Activated naive CD4-positive, alpha-beta T cell treated with anti-CD3 and anti-CD28 coated beads, Interleukin-2, amount 10 ng/mL, durations not matched to agents 7 days and 5 days (primary cell): ENCODE data around the gene LIN7A.

ENCODE experiments used
- CTCF ChIA-PET: fragments of 350-600 bp; sonication (Branson Sonifier 250); formaldehyde crosslinking; loops from one replicate; lab custom pipeline; 2021; ENCODE audit warnings: antibody characterized with exemption; lab: Charles Lee
- DNase-seq: peaks from one replicate; pipeline ENCODE4 v3.0.0-alpha.2; 2020
- H3K27ac Mint-ChIP-seq: one replicate; pipeline ENCODE4 v1.8.0; 2021; ENCODE audit warnings: mild to moderate bottlenecking, moderate library complexity, mixed read lengths
- H3K27me3 Mint-ChIP-seq: one replicate; pipeline ENCODE4 v1.8.0; 2021; ENCODE audit warnings: mild to moderate bottlenecking, mixed read lengths
- H3K36me3 Mint-ChIP-seq: one replicate; pipeline ENCODE4 v1.8.0; 2021; ENCODE audit warnings: mixed read lengths
- H3K4me1 Mint-ChIP-seq: one replicate; pipeline ENCODE4 v1.8.0; 2021; ENCODE audit warnings: mixed read lengths
- H3K4me3 Mint-ChIP-seq: one replicate; pipeline ENCODE4 v1.8.0; 2021; ENCODE audit warnings: mild to moderate bottlenecking, moderate library complexity, mixed read lengths
- H3K9me3 Mint-ChIP-seq: one replicate; pipeline ENCODE4 v1.8.0; 2021; ENCODE audit warnings: mixed read lengths

LIN7A gene

GRCh38 chr12:80937391-80938238, at the start of gene LIN7A:
Gene LIN7A (minus strand): TSS chr12:80937934. CDS start chr12:80937722, 212 bp downstream.
- H3K9me3 Mint-ChIP-seq, result no peaks in the 10 kb centered on the region
- CTCF ChIA-PET, result no interaction called here

GRCh38 chr12:80986224-80986623, 48.5 kb upstream of the LIN7A start:
- Mint-ChIP-seq H3K27me3 (no peaks in the 10 kb centered on the region), H3K4me1 (no peaks in the 10 kb centered on the region), H3K36me3 (no peaks in the 10 kb centered on the region), H3K9me3 (peaks cover 2% of the 10 kb centered on the region), H3K27ac (no peak overlapping the region), H3K4me3 (no peak overlapping the region)
- CTCF ChIA-PET, result no interaction called here
- no peak for DNase-seq

More at GRCh38 chr12:80937391-80938238, at the start of gene LIN7A:
- Mint-ChIP-seq H3K4me3 (no peak within 1 kb of the TSS), H3K27ac (no peak within 1 kb of the TSS), H3K4me1 (peaks cover 6% of the 10 kb centered on the region), H3K36me3 (no peaks in the 10 kb centered on the region), H3K27me3 (peaks cover 29% of the 10 kb centered on the region)
- no peak for DNase-seq

- H3K27ac Mint-ChIP-seq, result no peak overlapping the region
- H3K27me3 Mint-ChIP-seq, result no peaks in the 10 kb centered on the region
- no peaks in the 10 kb centered on the region for H3K36me3 Mint-ChIP-seq
- H3K9me3 Mint-ChIP-seq, result peaks cover 4% of the 10 kb centered on the region
- no peaks in the 10 kb centered on the region for H3K4me1 Mint-ChIP-seq
- CTCF ChIA-PET, result no interaction called here
- no peak for DNase-seq
- H3K4me3 Mint-ChIP-seq, result no peak overlapping the region
These were observed 42.1 kb upstream of the LIN7A start for GRCh38 chr12:80979816-80980215.

GRCh38 chr12:80979251-80979650, 41.5 kb upstream of the LIN7A start:
- DNase-seq, result no peak
- Mint-ChIP-seq H3K27me3 (no peaks in the 10 kb centered on the region), H3K27ac (no peak overlapping the region)

GRCh38 chr12:80977346-80977745, 39.6 kb upstream of the LIN7A start:
- CTCF ChIA-PET, result no interaction called here
- H3K4me3 Mint-ChIP-seq, result no peak overlapping the region
- H3K36me3 Mint-ChIP-seq, result no peaks in the 10 kb centered on the region
- H3K4me1 Mint-ChIP-seq, result no peaks in the 10 kb centered on the region
- H3K27me3 Mint-ChIP-seq, result no peaks in the 10 kb centered on the region
- no peak for DNase-seq
- H3K9me3 Mint-ChIP-seq, result peaks cover 2% of the 10 kb centered on the region
- H3K27ac Mint-ChIP-seq, result no peak overlapping the region

More at GRCh38 chr12:80979251-80979650, 41.5 kb upstream of the LIN7A start:
- Mint-ChIP-seq H3K36me3 (no peaks in the 10 kb centered on the region), H3K9me3 (peaks cover 4% of the 10 kb centered on the region), H3K4me1 (no peaks in the 10 kb centered on the region), H3K4me3 (no peak overlapping the region)
- CTCF ChIA-PET, result no interaction called here

GRCh38 chr12:80968326-80968725, 30.6 kb upstream of the LIN7A start:
- Mint-ChIP-seq H3K27me3 (no peaks in the 10 kb centered on the region), H3K36me3 (no peaks in the 10 kb centered on the region), H3K27ac (no peak overlapping the region), H3K9me3 (no peaks in the 10 kb centered on the region), H3K4me1 (no peaks in the 10 kb centered on the region), H3K4me3 (no peak overlapping the region)
- CTCF ChIA-PET, result no interaction called here
- no peak for DNase-seq

GRCh38 chr12:80967565-80967964, 29.8 kb upstream of the LIN7A start:
- DNase-seq, result no peak
- CTCF ChIA-PET, result no interaction called here
- Mint-ChIP-seq H3K27ac (no peak overlapping the region), H3K27me3 (no peaks in the 10 kb centered on the region), H3K36me3 (no peaks in the 10 kb centered on the region), H3K4me1 (no peaks in the 10 kb centered on the region), H3K9me3 (no peaks in the 10 kb centered on the region), H3K4me3 (no peak overlapping the region)

- Mint-ChIP-seq H3K27ac (no peak overlapping the region), H3K4me3 (no peak overlapping the region), H3K27me3 (no peaks in the 10 kb centered on the region), H3K9me3 (no peaks in the 10 kb centered on the region), H3K4me1 (no peaks in the 10 kb centered on the region), H3K36me3 (no peaks in the 10 kb centered on the region)
- no peak for DNase-seq
- CTCF ChIA-PET, result no interaction called here
These were observed 28.3 kb upstream of the LIN7A start for GRCh38 chr12:80966001-80966400.

GRCh38 chr12:80958162-80958561, 20.4 kb upstream of the LIN7A start:
- no peaks in the 10 kb centered on the region for H3K4me1 Mint-ChIP-seq
- CTCF ChIA-PET, result no interaction called here
- H3K27me3 Mint-ChIP-seq, result no peaks in the 10 kb centered on the region
- no peaks in the 10 kb centered on the region for H3K9me3 Mint-ChIP-seq
- no peak for DNase-seq
- no peak overlapping the region for H3K4me3 Mint-ChIP-seq
- no peaks in the 10 kb centered on the region for H3K36me3 Mint-ChIP-seq
- no peak overlapping the region for H3K27ac Mint-ChIP-seq

GRCh38 chr12:80954857-80955520, 17.3 kb upstream of the LIN7A start:
- no peak for DNase-seq
- Mint-ChIP-seq H3K27me3 (no peaks in the 10 kb centered on the region), H3K36me3 (no peaks in the 10 kb centered on the region), H3K9me3 (no peaks in the 10 kb centered on the region), H3K27ac (no peak overlapping the region), H3K4me3 (no peak overlapping the region), H3K4me1 (no peaks in the 10 kb centered on the region)
- CTCF ChIA-PET, result no interaction called here

- Mint-ChIP-seq H3K36me3 (no peaks in the 10 kb centered on the region), H3K27ac (no peak overlapping the region), H3K9me3 (no peaks in the 10 kb centered on the region), H3K27me3 (no peaks in the 10 kb centered on the region), H3K4me3 (no peak overlapping the region), H3K4me1 (no peaks in the 10 kb centered on the region)
- CTCF ChIA-PET, result no interaction called here
- DNase-seq, result no peak
These were observed 14.7 kb upstream of the LIN7A start for GRCh38 chr12:80952443-80952842.

- no peak overlapping the region for H3K27ac Mint-ChIP-seq
- no peaks in the 10 kb centered on the region for H3K27me3 Mint-ChIP-seq
- CTCF ChIA-PET, result interaction anchor here (0.6 kb wide), 1 partner anchor 56 kb away, joined by 3 read pairs; no protein-coding TSS in a partner anchor
- H3K9me3 Mint-ChIP-seq, result no peaks in the 10 kb centered on the region
- no peak for DNase-seq
- no peaks in the 10 kb centered on the region for H3K36me3 Mint-ChIP-seq
- no peaks in the 10 kb centered on the region for H3K4me1 Mint-ChIP-seq
- no peak overlapping the region for H3K4me3 Mint-ChIP-seq
These were observed 8.9 kb upstream of the LIN7A start for GRCh38 chr12:80946591-80946990.

GRCh38 chr12:80943338-80943737, 5.6 kb upstream of the LIN7A start:
- Mint-ChIP-seq H3K36me3 (no peaks in the 10 kb centered on the region), H3K27ac (no peak overlapping the region), H3K4me3 (no peak overlapping the region), H3K27me3 (peaks cover 8% of the 10 kb centered on the region), H3K9me3 (no peaks in the 10 kb centered on the region), H3K4me1 (no peaks in the 10 kb centered on the region)
- CTCF ChIA-PET, result no interaction called here
- no peak for DNase-seq

GRCh38 chr12:80941916-80942315, 4.2 kb upstream of the LIN7A start:
- no peak overlapping the region for H3K27ac Mint-ChIP-seq

More at GRCh38 chr12:80941916-80942315, 4.2 kb upstream of the LIN7A start:
- CTCF ChIA-PET, result no interaction called here
- no peaks in the 10 kb centered on the region for H3K9me3 Mint-ChIP-seq
- peaks cover 3% of the 10 kb centered on the region for H3K4me1 Mint-ChIP-seq
- no peak overlapping the region for H3K4me3 Mint-ChIP-seq
- peaks cover 21% of the 10 kb centered on the region for H3K27me3 Mint-ChIP-seq
- no peaks in the 10 kb centered on the region for H3K36me3 Mint-ChIP-seq
- DNase-seq, result no peak
